Upper lobe of left lung (tissue), 6 donors: Measurements from ENCODE around the gene RNF126. TPM values are rescaled to one million over a fixed set of nuclear protein-coding genes. Genes with fewer than 3 reads are reported as not detected.

Experiments
- ATAC-seq, 2 donors: fragments of 200-7000 bp; cut with Tn5 transposase; one replicate each; pipeline ENCODE4 v1.9.1; 2022; ENCODE audit warnings: mild to moderate bottlenecking in 2 of 2, moderate library complexity in 2 of 2; ENCODE audit not compliant: low FRiP score in 2 of 2
- DNase-seq, 2 donors: peaks; one replicate each; pipeline ENCODE4 v3.0.0-alpha.2; 2019 to 2020
- H3K27ac ChIP-seq, 4 donors: fragments of 200-600 bp; sonication (generic); one replicate each; pipeline ENCODE4 v1.5.1; 2016 to 2019
- H3K27me3 ChIP-seq, 4 donors: fragments of 200-600 bp; sonication (generic); one replicate each; pipeline ENCODE4 v1.5.1; 2017 to 2019
- H3K36me3 ChIP-seq, 4 donors: fragments of 200-600 bp; sonication (generic); one replicate each; pipeline ENCODE4 v1.5.1; 2016 to 2019
- H3K4me1 ChIP-seq, 4 donors: fragments of 200-600 bp; sonication (generic); one replicate each; pipeline ENCODE4 v1.5.1; 2018 to 2019
- H3K4me3 ChIP-seq, 4 donors: fragments of 200-600 bp; sonication (generic); one replicate each; pipeline ENCODE4 v1.5.1; 2017 to 2019; ENCODE audit warnings: mild to moderate bottlenecking in 2 of 4, moderate library complexity in 1 of 4
- H3K9me3 ChIP-seq, 4 donors: fragments of 200-600 bp; sonication (generic); one replicate each; pipeline ENCODE4 v1.5.1; 2018 to 2019
- EP300 ChIP-seq, 4 donors: sonication (generic); formaldehyde crosslinking; IDR thresholded peaks; one replicate each; pipeline ENCODE4 v1.5.1; 2017; ENCODE audit warnings: antibody characterized with exemption in 4 of 4, control low read depth in 2 of 4
- POLR2A ChIP-seq, 4 donors: fragments of 450-650 bp; IDR thresholded peaks; one replicate each; pipeline ENCODE4 v1.5.1; 2016 to 2017; ENCODE audit warnings: antibody characterized with exemption in 4 of 4, mild to moderate bottlenecking in 2 of 4
- POLR2AphosphoS5 ChIP-seq, 2 donors: sonication (generic); formaldehyde crosslinking; IDR thresholded peaks; one replicate each; pipeline ENCODE4 v1.5.1; 2017; ENCODE audit warnings: antibody characterized with exemption in 2 of 2
- WGBS, 2 donors: methylation state at CpG; one replicate each; pipeline ENCODE4 v1.1.5; 2017 to 2018; 5-methylcytosine and 5-hydroxymethylcytosine counted together
- total RNA-seq, 6 donors: library from RNA; depleted of rRNA in 4 of 6; stranded (reverse); fragments of >200 nt in 4 of 6; gene quantifications; one replicate each; pipeline versions ENCODE4 v1.1.0 to v1.2.1, GENCODE V29; 2016 to 2021
- TF ChIP-seq, protein P1 (sequence below), 6 experiments: fragments of 450-650 bp in 4 of 6; fragments of 200-600 bp in 2 of 6; sonication (generic) in 2 of 6; IDR thresholded peaks; one replicate each; pipeline ENCODE4 v1.5.1; 2016 to 2019; ENCODE audit warnings: antibody characterized with exemption in 6 of 6
- donor health status: DM: no; HTN: no; CAD: no; lungs with moderate emphysema.
- donor health status: DM: no; HTN: yes; CAD: no; lungs with severe emphysema.

Gene RNF126
- total RNA-seq, 6 donors from 2014 or later = 36.7 to 106 (median 66.3) TPM

DNA sequence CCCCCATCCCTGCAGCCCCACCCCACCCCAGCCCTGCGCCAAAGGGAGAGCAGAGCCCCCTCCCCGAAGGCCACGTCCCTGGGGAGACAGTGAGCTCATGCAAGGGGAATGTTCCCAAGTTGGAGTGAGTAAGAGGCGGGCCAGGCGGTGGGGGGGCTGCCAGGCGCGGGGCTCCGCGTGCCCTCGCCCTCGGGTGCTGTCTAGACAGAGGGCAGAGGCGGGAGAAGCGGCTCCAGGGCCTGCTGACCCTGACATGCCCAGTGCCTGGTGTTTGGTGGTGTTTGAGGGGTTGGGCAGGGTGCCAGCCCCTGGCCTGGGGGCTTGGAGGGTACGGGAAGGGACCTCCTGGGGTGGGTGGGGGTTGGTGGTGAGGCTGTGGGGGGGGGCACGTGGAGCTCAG is 14.2 kb upstream of the RNF126 start:
- peak; percentile 61 to 92 for DNase-seq
- Histone ChIP-seq H3K27me3 (peaks cover 0 to 4% (median 0%) of the 10 kb centered on the region in 4 donors), H3K27ac (peak overlapping the region; percentile 84 to 95 (median 90)), H3K4me1 (peaks cover 34 to 65% (median 46%) of the 10 kb centered on the region in 4 donors), H3K9me3 (no peaks in the 10 kb centered on the region), H3K4me3 (peak overlapping the region; percentile 51 to 77 (median 55)), H3K36me3 (peaks cover 0 to 13% (median 0%) of the 10 kb centered on the region in 4 donors)
- TF ChIP-seq POLR2A (IDR thresholded peaks at IDR 0.05) = no peak
- TF ChIP-seq POLR2AphosphoS5 (IDR thresholded peaks at IDR 0.05) = peak; percentile 62 to 70
- peak in 2 of 4 donors; percentile 43 to 72 for TF ChIP-seq EP300 (IDR thresholded peaks at IDR 0.05)
- 7% methylated on average over 14 of the region's 15 CpGs; no CpG with 5 or more reads in 1 of the 2 donors for WGBS, 2 donors
- peak; percentile 5 to 24 for ATAC-seq

DNA sequence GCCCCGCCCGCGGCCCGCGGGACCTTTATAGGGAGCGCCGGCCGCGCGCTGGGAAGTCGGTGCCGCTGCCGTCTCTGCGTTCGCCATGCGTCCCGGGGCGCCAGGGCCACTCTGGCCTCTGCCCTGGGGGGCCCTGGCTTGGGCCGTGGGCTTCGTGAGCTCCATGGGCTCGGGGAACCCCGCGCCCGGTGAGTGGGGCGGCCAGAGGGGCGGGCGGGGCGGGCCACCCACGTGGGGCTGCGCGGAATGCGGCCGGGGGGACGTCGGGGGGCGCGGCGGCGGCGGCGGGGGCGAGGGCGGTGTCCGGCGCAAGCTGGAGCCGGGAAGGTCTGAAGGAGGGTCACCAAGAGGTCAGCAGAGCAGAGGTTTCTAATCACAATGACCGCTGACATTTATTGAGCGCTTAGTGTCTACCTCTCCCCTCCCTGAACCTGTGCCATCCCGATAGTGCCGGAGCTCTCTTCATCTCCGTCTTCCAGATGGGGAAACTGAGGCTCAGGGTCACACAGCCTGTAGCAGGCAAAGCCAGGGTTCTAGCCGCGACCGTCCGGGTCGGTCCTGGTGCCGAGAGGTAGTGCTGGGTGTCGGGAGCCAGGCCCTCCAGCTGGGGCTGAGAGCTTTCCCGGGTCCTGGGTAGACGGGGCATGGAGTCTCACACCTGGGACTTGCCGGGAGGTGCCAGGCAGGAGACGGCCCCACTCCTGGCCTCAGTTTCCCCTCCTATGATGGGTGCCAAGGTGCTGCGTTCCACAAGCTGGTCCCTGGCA is 13.5 kb upstream of the RNF126 start, which contains the start of gene FSTL3:
TSS of gene FSTL3 (plus strand) at position 54 of the 767 bp plus-strand sequence. CDS start at position 86, 32 bp downstream.
- Histone ChIP-seq H3K27ac (peak within 1 kb of the TSS; percentile 84 to 95 (median 90)), H3K36me3 (peaks cover 0 to 10% (median 0%) of the 10 kb centered on the region in 4 donors), H3K9me3 (no peaks in the 10 kb centered on the region), H3K27me3 (peaks cover 0 to 4% (median 0%) of the 10 kb centered on the region in 4 donors), H3K4me1 (peaks cover 33 to 68% (median 46%) of the 10 kb centered on the region in 4 donors), H3K4me3 (peak within 1 kb of the TSS; percentile 51 to 77 (median 55))
- WGBS, 2 donors = 11 to 22% methylated on average over 14 to 18 of the region's 63 CpGs
- TF ChIP-seq POLR2AphosphoS5 (IDR thresholded peaks at IDR 0.05) (peak; percentile 55 to 62), EP300 (IDR thresholded peaks at IDR 0.05) (no peak), POLR2A (IDR thresholded peaks at IDR 0.05) (peak in 1 of 4 donors; percentile 40)
- TF ChIP-seq, protein P1, sequence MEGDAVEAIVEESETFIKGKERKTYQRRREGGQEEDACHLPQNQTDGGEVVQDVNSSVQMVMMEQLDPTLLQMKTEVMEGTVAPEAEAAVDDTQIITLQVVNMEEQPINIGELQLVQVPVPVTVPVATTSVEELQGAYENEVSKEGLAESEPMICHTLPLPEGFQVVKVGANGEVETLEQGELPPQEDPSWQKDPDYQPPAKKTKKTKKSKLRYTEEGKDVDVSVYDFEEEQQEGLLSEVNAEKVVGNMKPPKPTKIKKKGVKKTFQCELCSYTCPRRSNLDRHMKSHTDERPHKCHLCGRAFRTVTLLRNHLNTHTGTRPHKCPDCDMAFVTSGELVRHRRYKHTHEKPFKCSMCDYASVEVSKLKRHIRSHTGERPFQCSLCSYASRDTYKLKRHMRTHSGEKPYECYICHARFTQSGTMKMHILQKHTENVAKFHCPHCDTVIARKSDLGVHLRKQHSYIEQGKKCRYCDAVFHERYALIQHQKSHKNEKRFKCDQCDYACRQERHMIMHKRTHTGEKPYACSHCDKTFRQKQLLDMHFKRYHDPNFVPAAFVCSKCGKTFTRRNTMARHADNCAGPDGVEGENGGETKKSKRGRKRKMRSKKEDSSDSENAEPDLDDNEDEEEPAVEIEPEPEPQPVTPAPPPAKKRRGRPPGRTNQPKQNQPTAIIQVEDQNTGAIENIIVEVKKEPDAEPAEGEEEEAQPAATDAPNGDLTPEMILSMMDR (IDR thresholded peaks at IDR 0.05) = no peak
- ATAC-seq (no peak), DNase-seq (peak in 1 of 2 donors; percentile 92)

DNA sequence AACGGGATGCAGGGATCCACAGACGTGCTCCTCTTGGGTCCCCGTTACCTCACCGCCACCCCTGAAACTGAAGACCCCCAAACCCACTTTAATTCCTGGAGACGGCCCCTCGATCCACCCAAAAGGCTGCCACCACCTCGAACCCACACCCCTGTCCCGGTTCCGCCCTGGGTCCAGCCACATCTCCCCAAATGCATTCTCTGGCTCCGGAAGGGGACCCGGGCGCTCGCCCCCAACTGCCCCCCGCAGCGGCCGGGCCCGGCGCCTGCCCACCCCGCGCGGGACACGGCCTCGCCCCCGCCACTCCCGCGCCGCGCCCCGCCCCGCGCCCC is 13.0 kb upstream of the RNF126 start:
- peaks cover 28 to 64% (median 41%) of the 10 kb centered on the region in 4 donors for H3K4me1 ChIP-seq
- no peak for TF ChIP-seq POLR2A (IDR thresholded peaks at IDR 0.05)
- TF ChIP-seq, protein P1 (IDR thresholded peaks at IDR 0.05) = no peak
- TF ChIP-seq POLR2AphosphoS5 (IDR thresholded peaks at IDR 0.05) = no peak
- no peak for TF ChIP-seq EP300 (IDR thresholded peaks at IDR 0.05)
- peaks cover 0 to 6% (median 0%) of the 10 kb centered on the region in 4 donors for H3K36me3 ChIP-seq
- 22 to 32% methylated on average over 5 to 8 of the region's 31 CpGs for WGBS, 2 donors
- H3K9me3 ChIP-seq = no peaks in the 10 kb centered on the region
- peak overlapping the region; percentile 65 to 95 (median 86) for H3K27ac ChIP-seq
- DNase-seq = no peak
- H3K27me3 ChIP-seq = peaks cover 0 to 4% (median 0%) of the 10 kb centered on the region in 4 donors
- ATAC-seq = no peak
- peak overlapping the region in 3 of 4 donors; percentile 51 to 77 (median 58) for H3K4me3 ChIP-seq

DNA sequence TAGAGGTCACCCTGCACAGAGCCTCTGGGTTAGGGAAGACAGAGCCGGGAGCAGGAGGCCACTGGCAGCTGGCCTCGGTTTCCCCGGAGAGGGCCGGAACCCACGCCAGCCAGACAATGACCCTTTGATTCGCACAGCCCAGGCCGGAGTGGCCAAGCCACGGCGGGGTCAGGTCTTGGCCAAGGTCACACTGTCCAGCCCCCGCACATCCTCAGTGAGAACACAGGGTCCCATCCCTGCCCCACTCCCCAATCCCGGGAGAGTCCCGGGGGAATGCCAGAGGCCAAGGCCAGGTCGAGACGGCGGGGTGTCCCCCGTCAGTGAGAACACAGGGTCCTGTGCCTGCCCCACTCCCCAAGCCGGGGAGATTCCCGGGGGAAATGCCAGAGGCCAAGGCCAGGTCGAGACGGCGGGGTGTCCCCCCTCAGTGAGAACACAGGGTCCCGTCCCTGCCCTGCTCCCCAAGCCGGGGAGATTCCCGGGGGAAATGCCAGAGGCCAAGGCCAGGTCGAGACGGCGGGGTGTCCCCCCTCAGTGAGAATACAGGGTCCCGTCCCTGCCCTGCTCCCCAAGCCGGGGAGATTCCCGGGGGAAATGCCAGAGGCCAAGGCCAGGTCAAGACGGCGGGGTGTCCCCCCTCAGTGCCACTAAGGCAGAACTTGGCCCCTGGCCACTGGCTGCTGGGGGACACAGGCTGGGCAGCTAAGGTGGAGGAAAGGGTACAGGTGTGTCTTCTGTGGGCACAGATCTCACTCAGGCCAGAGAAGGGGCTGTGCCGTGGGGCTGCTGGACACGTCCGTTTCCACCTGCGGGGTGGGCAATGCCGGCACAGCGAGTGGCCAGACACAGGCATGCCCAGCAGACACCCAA is 11.5 kb upstream of the RNF126 start:
- H3K4me1 ChIP-seq = peaks cover 25 to 53% (median 38%) of the 10 kb centered on the region in 4 donors
- peak overlapping the region in 1 of 4 donors; percentile 65 for H3K27ac ChIP-seq

More for the DNA sequence above, 11.5 kb upstream of the RNF126 start:
- DNase-seq (peak in 1 of 2 donors; percentile 76), ATAC-seq (no peak)
- Histone ChIP-seq H3K4me3 (no peak overlapping the region), H3K27me3 (peaks cover 0 to 4% (median 0%) of the 10 kb centered on the region in 4 donors), H3K9me3 (no peaks in the 10 kb centered on the region), H3K36me3 (peaks cover 0 to 6% (median 0%) of the 10 kb centered on the region in 4 donors)
- 48 to 73% methylated on average over 23 to 24 of the region's 38 CpGs for WGBS, 2 donors
- no peak for TF ChIP-seq EP300 (IDR thresholded peaks at IDR 0.05)
- no peak for TF ChIP-seq POLR2AphosphoS5 (IDR thresholded peaks at IDR 0.05)
- TF ChIP-seq, protein P1 (IDR thresholded peaks at IDR 0.05) = no peak
- no peak for TF ChIP-seq POLR2A (IDR thresholded peaks at IDR 0.05)
